Hematopoietic multipotent progenitor cell treated with erythropoietin and hydrocortisone succinate and interleukin-3 and kit ligand, for 8 days (in vitro differentiated cells): Measurements from ENCODE around the gene IQUB.
"Not testable (repeated sequence)": the region's sequence is repeated elsewhere in the genome, so short reads cannot be mapped to it uniquely, and the experiment has no call there.

Source experiments
- DNase-seq: peaks from one replicate; pipeline ENCODE4 v3.0.0-alpha.2; 2015

Gene IQUB

DNA sequence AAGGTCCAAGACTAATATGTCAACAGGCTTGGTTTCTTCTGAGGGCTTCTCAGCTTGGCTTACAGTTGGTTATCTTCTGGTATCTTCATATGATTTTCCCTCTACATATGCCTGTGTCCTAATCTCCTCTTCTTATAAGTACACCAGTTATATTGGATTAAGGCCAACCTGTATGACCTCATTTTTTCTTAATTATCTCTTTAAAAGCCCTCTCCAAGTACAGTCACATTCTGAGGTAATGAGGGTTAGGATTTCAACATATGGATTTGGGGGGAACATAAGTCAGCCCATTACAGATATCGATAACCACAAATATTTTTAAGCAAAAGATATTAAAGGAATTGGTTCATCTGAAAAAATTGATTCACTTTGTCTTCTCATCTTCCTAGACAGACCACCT is 49.2 kb downstream of the IQUB start:
- peak; percentile 7 for DNase-seq

DNA sequence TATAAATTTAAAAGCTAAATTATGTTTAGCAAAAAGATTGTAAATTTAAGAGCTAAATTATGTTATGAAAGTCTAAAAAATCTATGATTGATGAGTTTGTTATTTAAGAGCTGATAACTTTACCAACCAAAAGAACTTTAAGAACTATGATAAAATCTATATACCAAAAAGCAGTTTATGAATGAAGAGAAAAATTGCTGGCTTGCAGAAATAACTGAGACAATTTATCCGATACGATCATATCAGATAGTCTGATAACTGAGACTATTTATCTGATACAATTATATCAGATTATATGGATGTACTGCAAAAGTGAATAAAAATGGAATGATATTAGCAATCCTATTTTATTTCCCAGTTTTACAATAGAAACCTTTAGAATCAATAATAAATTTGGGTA is 50.2 kb downstream of the IQUB start:
- DNase-seq = no peak

DNA sequence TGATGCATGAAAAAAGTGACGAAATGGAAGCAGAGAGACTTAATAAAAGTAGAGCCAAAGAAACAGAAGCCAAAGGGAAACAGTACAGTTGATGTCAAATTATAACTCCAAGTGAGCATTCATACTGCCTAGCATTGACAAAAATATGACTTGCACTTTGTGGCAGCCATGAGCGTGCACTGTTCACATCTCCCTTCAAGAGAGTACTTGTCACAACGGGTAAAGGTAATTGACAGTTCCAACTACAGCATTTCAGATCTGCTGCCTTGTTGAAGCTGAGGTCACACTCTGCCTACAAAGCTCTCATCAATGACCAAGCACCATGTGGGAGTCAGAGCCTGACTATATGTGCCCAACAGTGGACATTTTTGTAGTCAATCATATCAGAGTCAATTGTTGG is 54.3 kb downstream of the IQUB start:
- no peak for DNase-seq

DNA sequence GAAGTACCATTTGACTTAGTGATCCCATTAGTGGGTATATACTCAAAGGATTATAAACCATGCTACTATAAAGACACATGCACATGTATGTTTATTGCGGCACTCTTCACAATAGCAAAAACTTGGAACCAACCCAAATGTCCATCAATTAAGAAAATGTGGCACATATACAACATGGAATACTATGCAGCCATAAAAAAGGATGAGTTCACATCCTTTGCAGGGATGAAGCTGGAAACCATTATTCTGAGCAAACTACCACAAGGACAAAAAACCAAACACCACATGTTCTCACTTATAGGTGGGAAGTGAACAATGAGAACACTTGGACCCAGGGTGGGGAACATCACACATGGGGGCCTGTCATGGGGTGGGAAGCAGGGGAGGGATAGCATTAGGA is 56.3 kb downstream of the IQUB start:
- DNase-seq = not testable (repeated sequence)

GRCh38 chr7:123472750-123473445 is 61.5 kb downstream of the IQUB start:
- no peak for DNase-seq

DNA sequence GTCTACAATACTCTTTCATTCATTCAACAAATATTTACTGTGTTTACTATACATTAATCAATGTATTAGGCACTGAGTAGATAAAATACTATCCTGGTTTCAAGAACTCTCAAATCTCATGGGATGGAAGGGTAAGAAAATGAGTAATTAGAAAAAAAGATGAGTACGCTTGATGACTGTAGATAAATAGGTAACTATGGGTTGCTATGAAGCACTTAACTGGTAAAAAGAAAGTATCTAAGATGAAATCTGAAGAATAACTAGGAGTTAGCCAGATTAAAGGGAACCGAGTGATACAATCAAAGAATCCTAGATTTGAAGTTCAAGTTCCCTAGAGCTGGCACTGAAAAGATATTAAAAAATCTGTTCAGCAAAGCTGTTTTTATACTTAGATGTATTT is 62.1 kb downstream of the IQUB start:
- DNase-seq = no peak

- no peak for DNase-seq
These were observed 66.1 kb downstream of the IQUB start for GRCh38 chr7:123468303-123468702.

DNA sequence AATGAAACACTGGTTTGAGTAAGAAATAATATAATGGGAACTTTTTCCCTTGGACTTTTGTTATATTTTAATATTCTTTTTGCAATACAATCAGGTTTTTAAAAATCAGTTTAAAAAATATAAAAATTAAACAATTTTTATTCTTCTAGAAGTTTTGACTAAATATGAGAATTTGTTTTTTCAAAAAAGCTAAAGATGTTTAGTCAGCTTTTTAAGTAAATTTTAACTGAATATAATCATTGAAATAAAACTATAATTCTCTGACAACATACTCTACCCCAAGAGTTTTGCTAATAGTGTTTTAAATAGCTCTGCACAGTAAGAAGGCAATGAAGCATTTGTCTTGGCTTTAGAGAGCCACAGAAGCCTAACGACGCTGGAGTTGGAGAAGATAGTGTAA is 70.5 kb downstream of the IQUB start:
- no peak for DNase-seq

DNA sequence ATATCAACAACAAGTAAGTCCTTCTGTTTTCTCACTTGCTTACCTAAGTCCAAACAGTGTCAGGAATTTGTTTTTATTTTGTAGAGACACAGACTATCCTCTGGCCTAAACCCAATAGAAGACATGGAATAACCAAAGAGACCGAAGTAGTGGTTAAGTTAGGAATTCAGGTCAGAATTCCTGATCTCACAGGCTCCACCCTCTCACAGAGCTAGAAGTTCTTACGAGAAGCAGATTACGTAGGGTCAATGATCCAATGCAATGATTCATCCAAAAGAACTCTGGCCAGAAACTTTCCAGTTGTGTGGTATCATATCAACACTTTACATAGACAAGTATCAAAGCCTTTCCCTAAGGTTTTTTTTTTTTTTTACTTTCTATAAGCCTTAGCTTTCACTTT is 73.8 kb downstream of the IQUB start:
- DNase-seq = no peak

- no peak for DNase-seq
These were observed 78.4 kb downstream of the IQUB start for GRCh38 chr7:123455965-123456470.

- no peak for DNase-seq
These were observed 94.3 kb downstream of the IQUB start for GRCh38 chr7:123440101-123440548.

DNA sequence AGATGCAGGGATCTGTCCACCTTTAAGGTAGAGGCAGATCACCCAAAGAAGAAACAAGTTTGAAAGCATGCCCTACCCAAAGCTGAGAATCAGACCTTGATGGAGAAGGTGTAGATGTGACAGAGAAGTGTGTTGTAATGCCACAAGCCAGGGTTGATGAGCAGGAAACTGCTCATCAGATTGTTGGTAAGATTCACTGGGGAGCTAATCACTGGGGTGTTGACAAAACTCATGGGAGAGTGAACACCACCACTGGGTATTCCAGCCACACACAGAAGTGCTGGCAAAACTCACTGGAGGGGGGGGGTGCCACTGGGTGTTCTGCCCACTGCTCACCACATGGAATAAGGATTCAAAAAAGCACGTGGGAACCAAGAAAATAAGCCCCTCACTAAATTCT is 95.2 kb downstream of the IQUB start:
- no peak for DNase-seq

DNA sequence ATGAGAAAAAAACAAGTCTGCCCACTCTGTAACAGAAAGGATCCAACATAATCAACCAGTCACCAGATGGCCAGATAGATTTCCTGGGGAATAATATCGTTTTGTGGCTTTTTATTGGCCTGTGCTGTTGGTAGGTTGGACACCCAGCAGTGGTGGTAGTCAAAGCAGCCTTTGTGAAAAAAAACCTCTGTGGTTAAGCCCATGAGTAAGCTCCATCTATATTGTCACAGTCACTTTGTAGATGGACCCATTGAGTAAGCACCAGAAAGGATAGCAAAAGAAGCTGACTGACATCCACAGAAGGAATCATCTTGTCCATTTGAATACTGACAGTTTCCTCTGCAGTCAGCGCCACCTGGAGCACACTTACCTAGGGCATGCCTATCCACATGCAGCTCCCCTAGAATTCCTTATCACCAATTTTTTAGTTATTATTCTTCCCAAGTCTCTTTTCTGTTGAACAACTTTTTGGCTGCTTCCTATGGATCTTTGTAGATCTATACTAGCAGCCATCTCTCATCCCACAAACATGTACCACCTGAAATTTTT is 96.9 kb downstream of the IQUB start:
- DNase-seq = peak; percentile 16

GRCh38 chr7:123435080-123435700 is 99.2 kb downstream of the IQUB start:
- DNase-seq = no peak

GRCh38 chr7:123433665-123434064 is 100.7 kb downstream of the IQUB start:
- DNase-seq = no peak

GRCh38 chr7:123432601-123433000 is 101.8 kb downstream of the IQUB start:
- DNase-seq = no peak

- DNase-seq = no peak
These were observed 103.2 kb downstream of the IQUB start for GRCh38 chr7:123431075-123431614.

- no peak for DNase-seq
These were observed 109.1 kb downstream of the IQUB start for GRCh38 chr7:123425246-123425645.

DNA sequence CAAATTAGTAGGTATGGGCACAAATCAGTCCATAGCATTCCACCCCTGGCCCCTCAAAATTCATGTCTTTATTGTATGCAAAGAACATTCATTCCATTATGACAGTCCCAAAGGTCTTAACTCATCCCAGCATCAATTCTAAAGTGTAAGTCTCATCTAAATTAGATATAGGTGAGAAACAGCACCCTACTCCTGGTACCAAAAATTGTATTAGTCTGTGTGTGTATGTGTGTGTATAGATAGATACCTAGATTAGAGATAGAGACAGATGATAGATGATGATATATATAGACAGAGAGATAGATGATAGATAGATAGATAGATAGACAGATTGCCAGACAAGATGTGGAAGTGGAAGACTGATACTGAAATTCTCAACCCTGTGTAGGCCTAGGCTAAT is 109.9 kb downstream of the IQUB start:
- DNase-seq = no peak

DNA sequence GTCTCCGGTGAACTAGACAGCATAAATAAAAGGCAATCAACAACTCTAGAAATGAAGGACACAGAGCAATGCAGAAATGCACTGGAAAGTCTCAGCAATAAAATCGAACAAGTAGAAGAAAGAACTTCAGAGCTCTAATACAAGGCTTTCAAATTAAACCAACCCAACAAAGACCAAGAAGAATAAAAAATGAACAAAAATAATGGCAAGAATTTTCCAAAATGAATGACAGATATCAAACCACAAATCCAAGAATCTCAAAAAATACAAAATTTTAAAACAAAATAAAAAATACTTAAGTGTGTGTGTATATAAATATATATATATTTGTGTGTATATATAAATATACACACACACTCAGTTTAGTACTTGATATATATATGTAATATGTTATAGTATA is 110.8 kb downstream of the IQUB start:
- no peak for DNase-seq

DNA sequence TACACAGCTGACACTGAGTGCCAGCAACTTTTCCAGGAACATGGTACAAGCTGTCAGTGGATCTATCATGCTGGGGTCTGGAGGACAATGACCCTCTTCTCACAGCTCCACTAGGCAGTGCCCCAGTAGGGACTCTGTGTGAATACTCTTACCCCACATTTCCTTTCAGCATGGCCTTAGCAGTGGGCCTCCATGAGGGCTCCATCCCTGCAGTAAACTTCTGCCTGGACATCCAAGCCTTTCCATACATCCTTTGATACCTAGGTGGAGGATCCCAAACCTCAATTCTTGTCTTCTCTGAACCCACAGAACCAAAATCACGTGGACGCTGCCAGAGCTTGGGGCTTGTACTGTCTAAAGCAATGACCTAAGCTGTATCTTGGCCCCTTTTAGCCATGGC is 116.8 kb downstream of the IQUB start:
- no peak for DNase-seq

- DNase-seq = peak; percentile 9
These were observed 118.8 kb downstream of the IQUB start for GRCh38 chr7:123415625-123416024.

DNA sequence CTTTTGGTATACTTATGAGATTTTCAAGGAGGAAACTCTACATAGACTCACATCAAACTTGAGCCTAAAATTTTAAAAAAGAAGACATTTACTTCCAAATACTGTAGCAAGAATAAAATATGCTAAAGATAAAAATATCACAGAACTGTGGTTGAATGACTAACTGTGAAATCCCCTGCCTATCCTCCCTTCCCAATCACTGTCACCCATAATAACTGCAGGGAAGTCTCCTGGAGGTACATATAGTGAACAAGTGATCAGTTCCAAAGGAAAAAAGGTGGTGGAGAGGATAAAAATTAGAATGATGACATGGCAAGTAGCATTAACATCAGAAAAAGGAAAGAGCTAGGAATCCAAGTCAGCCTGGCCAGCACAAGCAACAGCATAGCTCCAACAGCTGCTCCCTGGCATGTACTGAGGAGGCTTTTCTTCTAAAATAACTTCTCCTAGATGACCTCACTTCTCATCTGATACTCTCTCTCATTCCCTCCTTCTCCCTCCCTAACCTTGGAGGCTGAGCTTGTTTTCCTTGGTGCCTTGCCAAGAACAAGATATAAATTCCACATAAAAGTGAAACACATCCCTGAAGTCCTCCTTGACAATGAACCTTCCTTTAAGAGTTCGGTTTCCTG is 124.0 kb downstream of the IQUB start:
- no peak for DNase-seq

DNA sequence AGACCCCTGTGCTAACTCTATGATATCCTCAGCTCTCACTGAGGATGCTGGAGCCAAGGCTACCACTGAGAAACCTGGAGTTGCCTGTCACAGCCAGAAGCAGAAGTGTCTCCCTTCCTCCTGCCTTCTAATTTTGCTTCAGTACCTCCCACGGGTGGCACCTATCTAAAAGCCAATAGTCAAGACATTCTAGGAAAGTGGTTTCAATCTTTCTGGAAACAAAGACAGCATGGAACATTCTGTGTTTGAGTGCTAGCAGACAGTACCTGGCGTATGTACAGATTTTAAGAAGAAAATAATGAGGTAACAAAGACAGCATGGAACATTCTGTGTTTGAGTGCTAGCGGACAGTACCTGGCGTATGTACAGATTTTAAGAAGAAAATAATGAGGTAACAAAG is 126.4 kb downstream of the IQUB start:
- DNase-seq = not testable (repeated sequence)
